GM18526 (cell line): ENCODE results near the gene FANCI.
A peak's percentile ranks its signal among the peaks of the same experiment; 100 is the strongest.

Experiments used
- POLR2A ChIP-seq: IDR thresholded peaks from 3 replicates; pipeline ENCODE4 v1.6.1; 2011; ENCODE audit not compliant: insufficient read length; ENCODE audit errors: extremely low read depth

FANCI gene

GRCh38 chr15:89333959-89334509 lies 90.3 kb downstream of the FANCI start:
- no peak for TF ChIP-seq POLR2A

GRCh38 chr15:89334510-89335297 lies 90.9 kb downstream of the FANCI start, which contains the start of gene POLG:
Gene POLG, minus strand, starts transcription at chr15:89334824. Its CDS starts 1,070 bp downstream, at chr15:89333754.
- TF ChIP-seq POLR2A: peak; percentile 98

GRCh38 chr15:89335298-89336041 lies 91.7 kb downstream of the FANCI start:
- TF ChIP-seq POLR2A: no peak

- TF ChIP-seq POLR2A: no peak
Observed at GRCh38 chr15:89338036-89338435, 94.3 kb downstream of the FANCI start.

GRCh38 chr15:89340573-89340972 lies 96.8 kb downstream of the FANCI start:
- no peak for TF ChIP-seq POLR2A

- TF ChIP-seq POLR2A: no peak
Observed at GRCh38 chr15:89341316-89342005, 97.7 kb downstream of the FANCI start.

- TF ChIP-seq POLR2A: no peak
Observed at GRCh38 chr15:89342840-89343239, 99.1 kb downstream of the FANCI start.

- no peak for TF ChIP-seq POLR2A
Observed at GRCh38 chr15:89345248-89345647, 101.5 kb downstream of the FANCI start.

- TF ChIP-seq POLR2A: no peak
Observed at GRCh38 chr15:89346516-89347231, 102.9 kb downstream of the FANCI start.

- no peak for TF ChIP-seq POLR2A
Observed at GRCh38 chr15:89349206-89349558, 105.4 kb downstream of the FANCI start.

GRCh38 chr15:89352476-89352875 lies 108.7 kb downstream of the FANCI start:
- no peak for TF ChIP-seq POLR2A

GRCh38 chr15:89353991-89354390 lies 110.2 kb downstream of the FANCI start:
- TF ChIP-seq POLR2A: no peak

- no peak for TF ChIP-seq POLR2A
Observed at GRCh38 chr15:89356634-89357298, 113.0 kb downstream of the FANCI start.

GRCh38 chr15:89358435-89358754 lies 114.6 kb downstream of the FANCI start:
- no peak for TF ChIP-seq POLR2A

GRCh38 chr15:89358755-89359439 lies 115.1 kb downstream of the FANCI start:
- TF ChIP-seq POLR2A: no peak
